Measurements from ENCODE around the gene TENM4.

Gene TENM4

GRCh38 chr11:78710417-78710816, 730.4 kb downstream of the TENM4 start:
- in situ Hi-C loops (cut with MboI; ENCODE audit: low pct_unique_long_range_greater_than_20kb, low sequenced_read_pairs, unreplicated experiment): no loop called here
- TF ChIP-seq CTCF (IDR thresholded peaks at IDR 0.05; ENCODE audit: extremely low read depth, insufficient read depth, missing control alignments): no peak

GRCh38 chr11:78708388-78708787, 732.4 kb downstream of the TENM4 start:
- in situ Hi-C loops (cut with MboI; ENCODE audit: low pct_unique_long_range_greater_than_20kb, low sequenced_read_pairs, unreplicated experiment): no loop called here
- no peak for DNase-seq (ENCODE audit: low spot score)
- TF ChIP-seq CTCF (IDR thresholded peaks at IDR 0.05; ENCODE audit: extremely low read depth, insufficient read depth, missing control alignments): no peak

More at GRCh38 chr11:78710417-78710816, 730.4 kb downstream of the TENM4 start:
- no peak for DNase-seq (ENCODE audit: low spot score)

- no peak for DNase-seq (ENCODE audit: low spot score)
- in situ Hi-C loops (cut with MboI; ENCODE audit: low pct_unique_long_range_greater_than_20kb, low sequenced_read_pairs, unreplicated experiment): no loop called here
- no peak for TF ChIP-seq CTCF (IDR thresholded peaks at IDR 0.05; ENCODE audit: extremely low read depth, insufficient read depth, missing control alignments)
Measured at GRCh38 chr11:78706551-78706950, 734.3 kb downstream of the TENM4 start.

- TF ChIP-seq CTCF (IDR thresholded peaks at IDR 0.05; ENCODE audit: extremely low read depth, insufficient read depth, missing control alignments): no peak
- in situ Hi-C loops (cut with MboI; ENCODE audit: low pct_unique_long_range_greater_than_20kb, low sequenced_read_pairs, unreplicated experiment): no loop called here
- DNase-seq (ENCODE audit: low spot score): no peak
Measured at GRCh38 chr11:78704811-78705210, 736.0 kb downstream of the TENM4 start.

- TF ChIP-seq CTCF (IDR thresholded peaks at IDR 0.05; ENCODE audit: extremely low read depth, insufficient read depth, missing control alignments): no peak
- DNase-seq (ENCODE audit: low spot score): no peak
- in situ Hi-C loops (cut with MboI; ENCODE audit: low pct_unique_long_range_greater_than_20kb, low sequenced_read_pairs, unreplicated experiment): no loop called here
Measured at GRCh38 chr11:78699609-78700135, 741.2 kb downstream of the TENM4 start.

- no peak for DNase-seq (ENCODE audit: low spot score)
- TF ChIP-seq CTCF (IDR thresholded peaks at IDR 0.05; ENCODE audit: extremely low read depth, insufficient read depth, missing control alignments): no peak
- in situ Hi-C loops (cut with MboI; ENCODE audit: low pct_unique_long_range_greater_than_20kb, low sequenced_read_pairs, unreplicated experiment): no loop called here
Measured at GRCh38 chr11:78698612-78699011, 742.2 kb downstream of the TENM4 start.

GRCh38 chr11:78696177-78696576, 744.7 kb downstream of the TENM4 start:
- no peak for TF ChIP-seq CTCF (IDR thresholded peaks at IDR 0.05; ENCODE audit: extremely low read depth, insufficient read depth, missing control alignments)
- in situ Hi-C loops (cut with MboI; ENCODE audit: low pct_unique_long_range_greater_than_20kb, low sequenced_read_pairs, unreplicated experiment): no loop called here

More at GRCh38 chr11:78696177-78696576, 744.7 kb downstream of the TENM4 start:
- DNase-seq (ENCODE audit: low spot score): no peak
